HepG2 (cell line): ENCODE data around the gene APOA1. TPM values are rescaled to one million over a fixed set of nuclear protein-coding genes. Genes with fewer than 3 reads are reported as not detected.

Experiments used
- CC2D1A ChIP-seq: sonication (generic); formaldehyde crosslinking; IDR thresholded peaks from 2 replicates; pipeline ENCODE4 v1.8.1; 2023; ENCODE audit warnings: mild to moderate bottlenecking, missing genetic modification reagents
- FOXC1 ChIP-seq: sonication (generic); formaldehyde crosslinking; IDR thresholded peaks from 2 replicates; pipeline ENCODE4 v1.8.0; 2022; ENCODE audit warnings: mild to moderate bottlenecking, missing genetic modification reagents, borderline replicate concordance
- PCBP1 ChIP-seq: fragments of 200-400 bp; formaldehyde crosslinking; IDR thresholded peaks from 2 replicates; pipeline ENCODE4 v1.6.1; 2017; ENCODE audit warnings: mild to moderate bottlenecking, low read depth, low read length, borderline replicate concordance
- polyA plus RNA-seq, 8 experiments: library from polyadenylated mRNA; depleted of rRNA in 3 of 8; stranded (reverse) in 7 of 8; unstranded in 1 of 8; fragments of >200 nt; fragmentation: Illumina TruSeq in 4 of 8; extraction: Trizol in 4 of 8; gene quantifications; 2 replicates each; pipeline versions ENCODE4 v1.2.1 to v1.2.3, GENCODE V29; 2011 to 2016; ENCODE audit warnings: low read depth in 4 of 8, missing spikeins in 1 of 8, mixed read lengths in 1 of 8; ENCODE audit not compliant: insufficient read depth in 1 of 8
- total RNA-seq, 5 experiments: library from RNA; depleted of rRNA; stranded (reverse); fragments of >200 nt; fragmentation: Illumina TruSeq; extraction: Trizol; gene quantifications; 2 replicates each; pipeline ENCODE4 v1.2.3, GENCODE V29; 2016; ENCODE audit warnings: low read depth in 1 of 5
- TF ChIP-seq, protein P1 (sequence below), 2 experiments: sonication (generic) in 1 of 2; formaldehyde crosslinking in 1 of 2; IDR thresholded peaks; 2 replicates each; pipeline versions ENCODE4 v1.6.1 to v1.9.0; 2014 to 2022; ENCODE audit warnings: antibody characterized with exemption in 1 of 2, borderline replicate concordance in 1 of 2, inconsistent platforms in 1 of 2, low read depth in 1 of 2, missing genetic modification reagents in 1 of 2
- TF ChIP-seq, protein P2 (sequence below): sonication (generic); formaldehyde crosslinking; IDR thresholded peaks from 2 replicates; pipeline ENCODE4 v1.4.0; 2020; ENCODE audit warnings: missing genetic modification reagents
- TF ChIP-seq, protein P3 (sequence below): IDR thresholded peaks from 2 replicates; pipeline ENCODE4 v1.6.1; 2016; ENCODE audit warnings: low read depth, control low read depth
- TF ChIP-seq, protein P4 (sequence below): sonication (generic); formaldehyde crosslinking; IDR thresholded peaks from 2 replicates; pipeline ENCODE4 v1.8.1; 2022; ENCODE audit warnings: low read depth, mild to moderate bottlenecking, missing genetic modification reagents
- TF ChIP-seq, protein P5 (sequence below): sonication (generic); formaldehyde crosslinking; IDR thresholded peaks from 2 replicates; pipeline ENCODE4 v1.5.0; 2020; ENCODE audit warnings: mild to moderate bottlenecking, missing genetic modification reagents

APOA1 gene
- total and polyA plus RNA-seq, 2 of the 13 experiments (the other 11 are each of a cell fraction or from before 2014, with no cell fraction given): 1,973 to 5,485 TPM

GRCh38 chr11:116833816-116834534 is 3.4 kb downstream of the APOA1 start (continued):
- TF ChIP-seq, protein P1, sequence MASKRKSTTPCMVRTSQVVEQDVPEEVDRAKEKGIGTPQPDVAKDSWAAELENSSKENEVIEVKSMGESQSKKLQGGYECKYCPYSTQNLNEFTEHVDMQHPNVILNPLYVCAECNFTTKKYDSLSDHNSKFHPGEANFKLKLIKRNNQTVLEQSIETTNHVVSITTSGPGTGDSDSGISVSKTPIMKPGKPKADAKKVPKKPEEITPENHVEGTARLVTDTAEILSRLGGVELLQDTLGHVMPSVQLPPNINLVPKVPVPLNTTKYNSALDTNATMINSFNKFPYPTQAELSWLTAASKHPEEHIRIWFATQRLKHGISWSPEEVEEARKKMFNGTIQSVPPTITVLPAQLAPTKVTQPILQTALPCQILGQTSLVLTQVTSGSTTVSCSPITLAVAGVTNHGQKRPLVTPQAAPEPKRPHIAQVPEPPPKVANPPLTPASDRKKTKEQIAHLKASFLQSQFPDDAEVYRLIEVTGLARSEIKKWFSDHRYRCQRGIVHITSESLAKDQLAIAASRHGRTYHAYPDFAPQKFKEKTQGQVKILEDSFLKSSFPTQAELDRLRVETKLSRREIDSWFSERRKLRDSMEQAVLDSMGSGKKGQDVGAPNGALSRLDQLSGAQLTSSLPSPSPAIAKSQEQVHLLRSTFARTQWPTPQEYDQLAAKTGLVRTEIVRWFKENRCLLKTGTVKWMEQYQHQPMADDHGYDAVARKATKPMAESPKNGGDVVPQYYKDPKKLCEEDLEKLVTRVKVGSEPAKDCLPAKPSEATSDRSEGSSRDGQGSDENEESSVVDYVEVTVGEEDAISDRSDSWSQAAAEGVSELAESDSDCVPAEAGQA (IDR thresholded peaks at IDR 0.05; ENCODE audit: low read depth): no peak
- TF ChIP-seq, protein P1 (CRISPR knock-in tag; IDR thresholded peaks at IDR 0.05; ENCODE audit: borderline replicate concordance): no peak
- TF ChIP-seq PCBP1 (no peak), FOXC1 (CRISPR knock-in tag) (peak; percentile 47; the same call in 1 of the 2 replicates), CC2D1A (CRISPR knock-in tag) (no peak)
- TF ChIP-seq, protein P2, sequence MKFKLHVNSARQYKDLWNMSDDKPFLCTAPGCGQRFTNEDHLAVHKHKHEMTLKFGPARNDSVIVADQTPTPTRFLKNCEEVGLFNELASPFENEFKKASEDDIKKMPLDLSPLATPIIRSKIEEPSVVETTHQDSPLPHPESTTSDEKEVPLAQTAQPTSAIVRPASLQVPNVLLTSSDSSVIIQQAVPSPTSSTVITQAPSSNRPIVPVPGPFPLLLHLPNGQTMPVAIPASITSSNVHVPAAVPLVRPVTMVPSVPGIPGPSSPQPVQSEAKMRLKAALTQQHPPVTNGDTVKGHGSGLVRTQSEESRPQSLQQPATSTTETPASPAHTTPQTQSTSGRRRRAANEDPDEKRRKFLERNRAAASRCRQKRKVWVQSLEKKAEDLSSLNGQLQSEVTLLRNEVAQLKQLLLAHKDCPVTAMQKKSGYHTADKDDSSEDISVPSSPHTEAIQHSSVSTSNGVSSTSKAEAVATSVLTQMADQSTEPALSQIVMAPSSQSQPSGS (CRISPR knock-in tag): peak; percentile 30; the same call in 1 of the 2 replicates
- TF ChIP-seq, protein P3, sequence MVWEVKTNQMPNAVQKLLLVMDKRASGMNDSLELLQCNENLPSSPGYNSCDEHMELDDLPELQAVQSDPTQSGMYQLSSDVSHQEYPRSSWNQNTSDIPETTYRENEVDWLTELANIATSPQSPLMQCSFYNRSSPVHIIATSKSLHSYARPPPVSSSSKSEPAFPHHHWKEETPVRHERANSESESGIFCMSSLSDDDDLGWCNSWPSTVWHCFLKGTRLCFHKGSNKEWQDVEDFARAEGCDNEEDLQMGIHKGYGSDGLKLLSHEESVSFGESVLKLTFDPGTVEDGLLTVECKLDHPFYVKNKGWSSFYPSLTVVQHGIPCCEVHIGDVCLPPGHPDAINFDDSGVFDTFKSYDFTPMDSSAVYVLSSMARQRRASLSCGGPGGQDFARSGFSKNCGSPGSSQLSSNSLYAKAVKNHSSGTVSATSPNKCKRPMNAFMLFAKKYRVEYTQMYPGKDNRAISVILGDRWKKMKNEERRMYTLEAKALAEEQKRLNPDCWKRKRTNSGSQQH (CRISPR knock-in tag): 0 out of 2 replicates have a peak, but pooled peaks have one; percentile 33
- TF ChIP-seq, protein P4, sequence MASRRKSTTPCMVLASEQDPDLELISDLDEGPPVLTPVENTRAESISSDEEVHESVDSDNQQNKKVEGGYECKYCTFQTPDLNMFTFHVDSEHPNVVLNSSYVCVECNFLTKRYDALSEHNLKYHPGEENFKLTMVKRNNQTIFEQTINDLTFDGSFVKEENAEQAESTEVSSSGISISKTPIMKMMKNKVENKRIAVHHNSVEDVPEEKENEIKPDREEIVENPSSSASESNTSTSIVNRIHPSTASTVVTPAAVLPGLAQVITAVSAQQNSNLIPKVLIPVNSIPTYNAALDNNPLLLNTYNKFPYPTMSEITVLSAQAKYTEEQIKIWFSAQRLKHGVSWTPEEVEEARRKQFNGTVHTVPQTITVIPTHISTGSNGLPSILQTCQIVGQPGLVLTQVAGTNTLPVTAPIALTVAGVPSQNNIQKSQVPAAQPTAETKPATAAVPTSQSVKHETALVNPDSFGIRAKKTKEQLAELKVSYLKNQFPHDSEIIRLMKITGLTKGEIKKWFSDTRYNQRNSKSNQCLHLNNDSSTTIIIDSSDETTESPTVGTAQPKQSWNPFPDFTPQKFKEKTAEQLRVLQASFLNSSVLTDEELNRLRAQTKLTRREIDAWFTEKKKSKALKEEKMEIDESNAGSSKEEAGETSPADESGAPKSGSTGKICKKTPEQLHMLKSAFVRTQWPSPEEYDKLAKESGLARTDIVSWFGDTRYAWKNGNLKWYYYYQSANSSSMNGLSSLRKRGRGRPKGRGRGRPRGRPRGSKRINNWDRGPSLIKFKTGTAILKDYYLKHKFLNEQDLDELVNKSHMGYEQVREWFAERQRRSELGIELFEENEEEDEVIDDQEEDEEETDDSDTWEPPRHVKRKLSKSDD (CRISPR knock-in tag): no peak
- TF ChIP-seq, protein P5, sequence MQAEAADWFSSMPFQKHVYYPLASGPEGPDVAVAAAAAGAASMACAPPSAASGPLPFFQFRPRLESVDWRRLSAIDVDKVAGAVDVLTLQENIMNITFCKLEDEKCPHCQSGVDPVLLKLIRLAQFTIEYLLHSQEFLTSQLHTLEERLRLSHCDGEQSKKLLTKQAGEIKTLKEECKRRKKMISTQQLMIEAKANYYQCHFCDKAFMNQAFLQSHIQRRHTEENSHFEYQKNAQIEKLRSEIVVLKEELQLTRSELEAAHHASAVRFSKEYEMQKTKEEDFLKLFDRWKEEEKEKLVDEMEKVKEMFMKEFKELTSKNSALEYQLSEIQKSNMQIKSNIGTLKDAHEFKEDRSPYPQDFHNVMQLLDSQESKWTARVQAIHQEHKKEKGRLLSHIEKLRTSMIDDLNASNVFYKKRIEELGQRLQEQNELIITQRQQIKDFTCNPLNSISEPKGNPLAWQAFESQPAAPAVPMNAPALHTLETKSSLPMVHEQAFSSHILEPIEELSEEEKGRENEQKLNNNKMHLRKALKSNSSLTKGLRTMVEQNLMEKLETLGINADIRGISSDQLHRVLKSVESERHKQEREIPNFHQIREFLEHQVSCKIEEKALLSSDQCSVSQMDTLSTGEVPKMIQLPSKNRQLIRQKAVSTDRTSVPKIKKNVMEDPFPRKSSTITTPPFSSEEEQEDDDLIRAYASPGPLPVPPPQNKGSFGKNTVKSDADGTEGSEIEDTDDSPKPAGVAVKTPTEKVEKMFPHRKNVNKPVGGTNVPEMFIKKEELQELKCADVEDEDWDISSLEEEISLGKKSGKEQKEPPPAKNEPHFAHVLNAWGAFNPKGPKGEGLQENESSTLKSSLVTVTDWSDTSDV (CRISPR knock-in tag): no peak; the same call in 1 of the 2 replicates
